SU-DHL-6 (cell line): Measurements from ENCODE around the gene AJM1.

ENCODE experiments used
- H2AFZ ChIP-seq: fragments of 200-600 bp; sonication (generic); 2 replicates; pipeline ENCODE4 v1.6.1; 2014; ENCODE audit warnings: low read depth, mild to moderate bottlenecking, moderate library complexity, mixed read lengths, antibody characterized with exemption, low read length; ENCODE audit not compliant: severe bottlenecking
- H3F3A ChIP-seq: fragments of 200-600 bp; shearing (Covaris generic); 2 replicates; pipeline ENCODE4 v1.6.0; 2016; ENCODE audit warnings: antibody characterized with exemption, mild to moderate bottlenecking; ENCODE audit not compliant: insufficient read depth
- H3K27ac ChIP-seq: fragments of 200-600 bp; sonication (generic); 2 replicates; pipeline ENCODE4 v1.5.1; 2016; ENCODE audit warnings: low read depth, mild to moderate bottlenecking, low read length, moderate library complexity, mixed read lengths
- H3K27me3 ChIP-seq: fragments of 200-600 bp; sonication (generic), shearing (Covaris generic); 2 replicates; pipeline ENCODE4 v1.6.0; 2014; ENCODE audit warnings: mild to moderate bottlenecking, low read length
- H3K36me3 ChIP-seq: fragments of 200-600 bp; sonication (generic); 2 replicates; pipeline ENCODE4 v1.6.1; 2014; ENCODE audit warnings: mild to moderate bottlenecking, low read length, mixed read lengths
- H3K4me2 ChIP-seq: fragments of 300-600, 200-600 bp; shearing (Covaris generic), sonication (generic); 2 replicates; pipeline ENCODE4 v1.6.0; 2014; ENCODE audit warnings: low read length, low read depth, mild to moderate bottlenecking; ENCODE audit not compliant: poor library complexity, severe bottlenecking
- H3K4me3 ChIP-seq: fragments of 200-600 bp; sonication (generic); 2 replicates; pipeline ENCODE4 v1.5.1; 2014; ENCODE audit warnings: antibody characterized with exemption, low read length, mild to moderate bottlenecking, mixed read lengths; ENCODE audit not compliant: insufficient read depth, poor library complexity, severe bottlenecking
- H3K79me2 ChIP-seq: fragments of 200-600 bp; sonication (generic); 2 replicates; pipeline ENCODE4 v1.6.1; 2014; ENCODE audit warnings: mild to moderate bottlenecking, low read length, moderate library complexity; ENCODE audit not compliant: insufficient read depth
- H3K9ac ChIP-seq: fragments of 200-600 bp; sonication (generic); 2 replicates; pipeline ENCODE4 v1.7.0; 2014; ENCODE audit warnings: mild to moderate bottlenecking, low read length
- H3K9me2 ChIP-seq: fragments of 200-600 bp; sonication (generic); replicated peaks from 2 replicates; pipeline ENCODE4 v1.6.1; 2014; ENCODE audit warnings: low read length; ENCODE audit not compliant: insufficient read depth
- H3K9me3 ChIP-seq: fragments of 200-600 bp; sonication (generic); 2 replicates; pipeline ENCODE4 v1.6.1; 2014; ENCODE audit warnings: low read length, mixed read lengths; ENCODE audit not compliant: insufficient read depth
- H4K20me1 ChIP-seq: fragments of 200-600 bp; sonication (generic); 2 replicates; pipeline ENCODE4 v1.6.1; 2014; ENCODE audit warnings: low read depth, mild to moderate bottlenecking, antibody characterized with exemption, low read length, moderate library complexity, mixed read lengths
- CTCF ChIP-seq: fragments of 200-600 bp; sonication (generic); IDR thresholded peaks from one replicate; pipeline ENCODE4 v1.5.1; 2017; ENCODE audit warnings: antibody characterized with exemption, mild to moderate bottlenecking, low read length, moderate library complexity; ENCODE audit not compliant: insufficient read depth, poor library complexity, severe bottlenecking
- EZH2phosphoT487 ChIP-seq: fragments of 200-600 bp; sonication (generic), shearing (Covaris generic); conservative IDR thresholded peaks from 2 replicates; pipeline ENCODE4 v1.6.1; 2018; ENCODE audit warnings: mild to moderate bottlenecking, antibody characterized with exemption, low read length, moderate library complexity, mixed read lengths

AJM1 gene

GRCh38 chr9:136808075-136808805 lies 34.0 kb upstream of the AJM1 start:
- peaks cover 3% of the 10 kb centered on the region; the same call in 1 of the 2 replicates for H4K20me1 ChIP-seq
- no peaks in the 10 kb centered on the region for H3K9me2 ChIP-seq
- no peaks in the 10 kb centered on the region for H3K27me3 ChIP-seq
- TF ChIP-seq CTCF, result no peak
- no peak for TF ChIP-seq EZH2phosphoT487
- H3K27ac ChIP-seq, result peak overlapping the region; percentile 71
- H3K79me2 ChIP-seq, result peaks cover 58% of the 10 kb centered on the region
- peak overlapping the region; percentile 82 for H3K4me2 ChIP-seq
- peak overlapping the region; percentile 94 for H3K4me3 ChIP-seq
- H2AFZ ChIP-seq, result peak overlapping the region; percentile 64
- H3K9ac ChIP-seq, result peak overlapping the region; percentile 99
- H3K9me3 ChIP-seq, result no peaks in the 10 kb centered on the region
- H3F3A ChIP-seq, result no peaks in the 10 kb centered on the region
- peaks cover 14% of the 10 kb centered on the region for H3K36me3 ChIP-seq

DNA sequence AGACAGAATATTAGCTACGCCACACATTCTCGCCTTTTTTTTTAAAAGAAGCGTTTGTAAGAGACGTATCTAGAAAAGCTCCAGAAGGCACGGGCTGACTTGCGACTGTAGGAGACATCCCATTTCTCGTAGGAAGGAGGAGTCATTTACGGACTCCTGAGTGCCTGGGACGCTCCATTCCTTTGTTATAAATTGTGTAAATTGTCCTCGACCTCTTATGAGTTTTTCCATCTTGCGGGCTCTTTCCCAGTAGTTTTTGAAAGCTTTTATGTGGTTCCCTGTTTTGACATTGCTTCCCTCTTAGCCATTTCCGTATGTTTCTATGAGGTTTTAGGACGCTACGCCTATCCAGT lies 33.5 kb upstream of the AJM1 start:
- Histone ChIP-seq H3K9ac (peak overlapping the region; percentile 99), H3K4me2 (peak overlapping the region; percentile 82), H3K9me3 (no peaks in the 10 kb centered on the region), H4K20me1 (peaks cover 3% of the 10 kb centered on the region; the same call in 1 of the 2 replicates), H3F3A (no peaks in the 10 kb centered on the region), H3K27me3 (no peaks in the 10 kb centered on the region), H3K79me2 (peaks cover 64% of the 10 kb centered on the region), H2AFZ (no peak overlapping the region), H3K4me3 (peak overlapping the region; percentile 94), H3K36me3 (peaks cover 14% of the 10 kb centered on the region), H3K9me2 (no peaks in the 10 kb centered on the region), H3K27ac (peak overlapping the region; percentile 71)
- TF ChIP-seq EZH2phosphoT487 (no peak), CTCF (no peak)

- TF ChIP-seq CTCF (no peak), EZH2phosphoT487 (no peak)
- Histone ChIP-seq H3K9me3 (no peaks in the 10 kb centered on the region), H3F3A (no peaks in the 10 kb centered on the region; the same call in 1 of the 2 replicates), H3K4me2 (no peak overlapping the region), H3K9ac (no peak overlapping the region), H3K79me2 (peaks cover 82% of the 10 kb centered on the region), H3K36me3 (peaks cover 9% of the 10 kb centered on the region), H3K4me3 (no peak overlapping the region), H3K27ac (no peak overlapping the region), H3K9me2 (no peaks in the 10 kb centered on the region), H3K27me3 (no peaks in the 10 kb centered on the region), H2AFZ (no peak overlapping the region), H4K20me1 (0 out of 2 replicates have a peak, but pooled peaks cover 3% of the 10 kb centered on the region)
These were observed 27.4 kb upstream of the AJM1 start for GRCh38 chr9:136814725-136815421.
